H1 (cell line): Measurements from ENCODE around the gene CDK19. TPM values are rescaled to one million over a fixed set of nuclear protein-coding genes. Genes with fewer than 3 reads are reported as not detected.

Source experiments
- HDAC2 ChIP-seq, 2 experiments: fragments of 300-600 bp in 1 of 2; sonication (generic) in 1 of 2; IDR thresholded peaks; 2 replicates each; pipeline ENCODE4 v1.6.1; 2011 to 2012; ENCODE audit warnings: low read depth in 2 of 2, low read length in 2 of 2, mild to moderate bottlenecking in 2 of 2, moderate library complexity in 2 of 2, borderline replicate concordance in 1 of 2, inconsistent platforms in 1 of 2
- NANOG ChIP-seq: IDR thresholded peaks from 2 replicates; pipeline ENCODE4 v1.6.1; 2011; ENCODE audit warnings: low read length, low read depth, mild to moderate bottlenecking, inconsistent platforms; ENCODE audit not compliant: insufficient read depth, poor library complexity, severe bottlenecking
- POLR2AphosphoS5 ChIP-seq: IDR thresholded peaks from 2 replicates; pipeline ENCODE4 v1.6.1; 2011; ENCODE audit warnings: low read depth, low read length
- SP2 ChIP-seq: IDR thresholded peaks from 2 replicates; pipeline ENCODE4 v1.6.1; 2012; ENCODE audit warnings: mild to moderate bottlenecking, low read length, inconsistent platforms
- TEAD4 ChIP-seq: IDR thresholded peaks from 2 replicates; pipeline ENCODE4 v1.6.1; 2012; ENCODE audit warnings: low read depth, low read length, inconsistent platforms, mixed read lengths
- polyA plus RNA-seq, 7 experiments: library from polyadenylated mRNA; depleted of rRNA in 3 of 7; stranded (reverse) in 5 of 7; unstranded in 2 of 7; fragments of >200 nt in 5 of 7; fragments of 200-250 nt in 2 of 7; gene quantifications; 1 replicate in 5 of 7; 2 replicates in 1 of 7; 4 replicates in 1 of 7; pipeline versions ENCODE4 v1.2.1 to v1.2.3, GENCODE V29; 2011 to 2013; ENCODE audit warnings: missing spikeins in 2 of 7, mixed read lengths in 2 of 7
- total RNA-seq: library from RNA; stranded (reverse); fragmentation: NEBNext Ultra II Directional; extraction: Animal tissue kit (Norgen Biotek cat#: 25700); gene quantifications from 2 replicates; pipeline ENCODE4 v1.2.1, GENCODE V29; 2021

CDK19 gene
- total and polyA plus RNA-seq, 2 of the 8 experiments (the other 6 are each of a cell fraction or from before 2014, with no cell fraction given), result 4.9 to 12.6 TPM

DNA sequence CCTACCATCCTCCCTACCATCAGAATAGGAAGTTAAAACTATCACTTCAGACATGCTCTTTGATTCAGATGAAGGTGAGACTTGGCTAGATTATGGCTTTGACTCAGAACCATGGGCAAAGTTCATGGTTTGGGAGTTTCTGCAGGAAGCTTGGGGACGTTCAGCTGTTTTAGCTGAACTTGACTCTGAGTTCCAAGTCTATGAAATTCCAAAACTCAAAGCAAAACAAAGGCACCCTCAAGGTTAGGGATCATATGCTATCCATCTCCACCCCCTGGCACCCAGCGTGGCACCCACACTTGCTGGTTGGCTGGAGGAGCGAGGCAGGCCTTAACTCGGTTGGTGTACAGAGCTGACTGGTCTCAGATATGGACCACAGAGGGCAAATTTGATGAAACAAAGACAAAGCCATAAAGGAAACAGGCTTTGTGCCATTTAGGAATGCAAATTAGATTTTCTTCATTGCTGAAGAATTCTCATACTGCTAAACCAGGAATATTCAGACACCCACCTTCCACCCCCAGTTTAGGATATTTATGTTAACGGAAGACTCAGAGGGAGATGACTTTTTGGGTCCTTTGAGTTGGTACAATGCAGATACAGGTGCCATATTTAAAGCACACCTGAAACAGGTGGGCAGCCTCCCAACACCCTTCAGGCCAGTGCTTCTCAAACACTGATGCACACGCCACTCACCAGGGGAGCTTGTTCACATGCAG is 250.4 kb downstream of the CDK19 start (continued):
- TF ChIP-seq HDAC2 (IDR thresholded peaks at IDR 0.05; ENCODE audit: borderline replicate concordance in 1 of 2, low read depth in 2 of 2, low read length in 2 of 2), result no peak
- TF ChIP-seq POLR2AphosphoS5, result no peak
- no peak for TF ChIP-seq TEAD4
- no peak for TF ChIP-seq SP2
- TF ChIP-seq NANOG, result no peak
